C4-2B (cell line): ENCODE measurements around the gene RMC1.

Experiments used
- CTCF ChIP-seq: fragments of 450-650 bp; conservative IDR thresholded peaks from 2 replicates; pipeline ENCODE4 v1.5.1; 2017; ENCODE audit warnings: mild to moderate bottlenecking
- ZFX ChIP-seq: fragments of 450-650 bp; IDR thresholded peaks from 2 replicates; pipeline ENCODE4 v1.6.1; 2017

- TF ChIP-seq CTCF, result no peak
- no peak for TF ChIP-seq ZFX
Observed at GRCh38 chr18:23552505-23552904, 49.2 kb downstream of the RMC1 start.
